ENCODE results near the gene TCIRG1. TPM values are rescaled to one million over a fixed set of nuclear protein-coding genes. Genes with fewer than 3 reads are reported as not detected.

Gene TCIRG1
- total and polyA plus RNA-seq, 2 of the 13 experiments (the other 11 are each of a cell fraction or from before 2014, with no cell fraction given) = 48.0 to 69.6 TPM

- TF ChIP-seq MYNN (CRISPR knock-in tag; IDR thresholded peaks at IDR 0.05; ENCODE audit: low read depth) = no peak
- no peak for TF ChIP-seq NPAS2 (CRISPR knock-in tag; IDR thresholded peaks at IDR 0.05; ENCODE audit: borderline replicate concordance)
- peak; percentile 79 for TF ChIP-seq SNAPC4 (CRISPR knock-in tag; IDR thresholded peaks at IDR 0.05)
- no peak for TF ChIP-seq ETV6 (CRISPR knock-in tag; conservative IDR thresholded peaks at IDR 0.05)
- no peak for TF ChIP-seq ZNF34 (CRISPR knock-in tag; IDR thresholded peaks at IDR 0.05; ENCODE audit: borderline replicate concordance)
- no peak for TF ChIP-seq CC2D1A (CRISPR knock-in tag; IDR thresholded peaks at IDR 0.05)
- TF ChIP-seq EP300 (IDR thresholded peaks at IDR 0.05; ENCODE audit: low read depth in 2 of 2, low read length in 2 of 2) = peak; percentile 71 to 72; a peak in 3 of 4 replicates
- peak; percentile 76; the same call in 1 of the 2 replicates for TF ChIP-seq EP300 (CRISPR knock-in tag; IDR thresholded peaks at IDR 0.05; ENCODE audit: borderline replicate concordance)
- TF ChIP-seq ZHX2 (IDR thresholded peaks at IDR 0.05; ENCODE audit: low read depth) = peak; percentile 57; the same call in 1 of the 2 replicates
- TF ChIP-seq ZHX2 (CRISPR knock-in tag; IDR thresholded peaks at IDR 0.05; ENCODE audit: borderline replicate concordance) = 0 out of 2 replicates have a peak, but pooled peaks have one; percentile 14
- no peak for TF ChIP-seq NFATC3 (CRISPR knock-in tag; IDR thresholded peaks at IDR 0.05)
- TF ChIP-seq TERF1 (CRISPR knock-in tag; IDR thresholded peaks at IDR 0.05) = no peak
- TF ChIP-seq IKZF5 (CRISPR knock-in tag; IDR thresholded peaks at IDR 0.05) = peak; percentile 93; the same call in 1 of the 2 replicates
- TF ChIP-seq ZNF143 (CRISPR knock-in tag; IDR thresholded peaks at IDR 0.05) = peak; percentile 74
- 0 out of 2 replicates have a peak, but pooled peaks have one; percentile 37 for TF ChIP-seq ZNF772 (CRISPR knock-in tag; IDR thresholded peaks at IDR 0.05)
Measured at GRCh38 chr11:68038226-68038717, 553 bp upstream of the TCIRG1 start (continued).

Data from HepG2 (cell line).